Muscle of back (tissue), 11 donors: Measurements from ENCODE around the gene RIT2. TPM values are rescaled to one million over a fixed set of nuclear protein-coding genes. Genes with fewer than 3 reads are reported as not detected.
"Not testable (repeated sequence)": the region's sequence is repeated elsewhere in the genome, so short reads cannot be mapped to it uniquely, and the experiment has no call there.

Experiments
- DNase-seq, 3 donors: peaks; one replicate each; pipeline versions ENCODE4 v3.0.0 to v3.0.0-alpha.2; 2013
- polyA plus RNA-seq, 10 donors: library from polyadenylated mRNA; unstranded; fragments of 120-200 nt; gene quantifications; one replicate each; pipeline ENCODE4 v1.2.1, GENCODE V29; 2013; ENCODE audit not compliant: insufficient read length in 10 of 10

Gene RIT2
- polyA plus RNA-seq, 10 donors = not detected

DNA sequence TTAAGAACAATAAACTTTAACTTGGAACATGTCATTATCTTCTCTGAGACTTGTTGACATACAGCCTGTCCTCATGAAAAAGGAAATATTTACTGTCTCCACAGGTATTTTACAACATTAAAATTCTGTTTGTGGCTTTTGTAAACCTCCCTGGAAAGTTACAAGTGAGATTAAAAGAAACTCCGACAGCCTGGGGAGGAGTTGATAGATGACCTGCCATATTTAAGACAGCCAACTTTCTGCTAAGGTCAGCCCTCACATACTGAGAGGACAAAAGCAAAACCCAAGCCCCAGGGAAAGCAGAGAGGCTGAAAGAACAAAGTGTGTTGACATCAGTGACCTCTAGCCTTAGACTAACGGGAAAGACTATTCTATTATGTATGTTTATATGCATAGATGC, 350.2 kb downstream of the RIT2 start:
- no peak for DNase-seq

- DNase-seq = no peak
Measured at GRCh38 chr18:42760290-42760689, 355.2 kb downstream of the RIT2 start.

- DNase-seq = no peak
Measured at GRCh38 chr18:42758852-42759251, 356.6 kb downstream of the RIT2 start.

DNA sequence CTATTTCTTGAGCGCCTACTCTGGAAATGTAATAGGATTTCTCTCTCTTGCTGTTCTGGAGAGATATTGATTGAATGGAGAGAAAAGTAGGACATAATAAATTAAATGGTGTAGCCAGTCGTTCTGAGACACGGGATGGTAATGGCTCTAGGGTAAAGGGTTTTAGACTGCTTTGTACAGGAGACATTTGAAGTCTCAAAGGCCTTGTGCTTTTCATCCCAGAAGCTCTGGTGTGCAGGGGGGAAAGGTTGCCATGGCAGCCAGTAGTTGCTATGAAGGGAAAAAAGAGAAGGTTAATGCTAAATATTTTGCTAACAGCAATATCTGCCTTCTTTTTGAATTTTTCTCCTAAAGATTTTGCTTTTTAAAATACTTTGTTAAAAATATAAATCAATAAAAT, 359.3 kb downstream of the RIT2 start:
- no peak for DNase-seq

DNA sequence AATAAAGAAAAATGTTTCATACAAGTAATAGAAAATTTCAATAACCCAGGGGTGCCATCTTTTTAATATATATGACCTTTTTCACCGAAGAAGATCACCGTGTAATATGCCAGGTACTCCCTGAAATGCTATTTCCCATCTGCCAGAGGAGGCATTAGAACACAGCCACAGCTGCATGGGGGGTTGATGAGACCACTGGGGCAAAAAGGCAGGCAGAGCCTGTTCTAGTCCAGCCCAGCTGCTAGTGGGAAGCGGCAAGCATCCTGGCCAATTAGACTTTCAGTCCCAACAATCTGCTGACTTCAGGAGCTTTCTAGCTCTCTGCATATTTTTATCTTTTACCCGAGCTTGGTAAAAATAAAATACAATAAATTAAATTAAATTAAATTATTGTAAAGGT, 362.6 kb downstream of the RIT2 start:
- no peak for DNase-seq

GRCh38 chr18:42746794-42747193, 368.7 kb downstream of the RIT2 start:
- no peak for DNase-seq

- no peak for DNase-seq
Measured at GRCh38 chr18:42745931-42746330, 369.6 kb downstream of the RIT2 start.

- DNase-seq = no peak
Measured at GRCh38 chr18:42745171-42745570, 370.3 kb downstream of the RIT2 start.

DNA sequence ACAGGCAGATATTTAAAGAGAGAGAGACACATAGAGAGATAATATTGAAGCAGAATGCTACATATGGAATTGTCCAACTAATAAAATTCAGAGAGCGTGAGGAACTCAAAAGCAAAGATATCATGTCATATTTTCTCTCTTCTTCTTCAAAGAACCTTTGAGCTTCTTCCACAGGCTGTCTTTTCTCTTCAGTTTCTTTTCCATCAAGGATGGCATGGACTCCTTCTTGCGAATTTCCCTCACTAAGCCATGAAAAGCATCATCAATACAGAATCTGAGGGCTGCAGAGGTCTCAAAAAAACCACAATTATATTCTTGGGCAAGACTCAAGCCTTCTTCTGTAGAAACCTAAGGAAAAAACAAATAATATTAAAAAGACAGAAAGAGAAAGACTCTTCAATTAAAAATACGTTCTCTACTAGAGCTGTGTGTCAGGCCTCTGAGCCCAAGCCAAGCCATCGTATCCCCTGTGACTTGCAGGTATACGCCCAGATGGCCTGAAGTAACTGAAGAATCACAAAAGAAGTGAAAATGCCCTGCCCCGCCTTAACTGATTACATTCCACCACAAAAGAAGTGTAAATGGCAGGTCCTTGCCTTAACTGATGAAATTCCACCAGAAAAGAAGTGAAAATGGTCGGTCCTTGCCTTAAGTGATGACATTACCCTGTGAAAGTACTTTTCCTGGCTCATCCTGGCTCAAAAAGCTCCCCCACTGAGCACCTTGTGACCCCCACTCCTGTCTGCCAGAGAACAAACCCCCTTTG, 371.9 kb downstream of the RIT2 start:
- DNase-seq = no peak

- DNase-seq = peak in 1 of 3 donors; percentile 32
Measured at GRCh38 chr18:42742969-42743368, 372.5 kb downstream of the RIT2 start.

DNA sequence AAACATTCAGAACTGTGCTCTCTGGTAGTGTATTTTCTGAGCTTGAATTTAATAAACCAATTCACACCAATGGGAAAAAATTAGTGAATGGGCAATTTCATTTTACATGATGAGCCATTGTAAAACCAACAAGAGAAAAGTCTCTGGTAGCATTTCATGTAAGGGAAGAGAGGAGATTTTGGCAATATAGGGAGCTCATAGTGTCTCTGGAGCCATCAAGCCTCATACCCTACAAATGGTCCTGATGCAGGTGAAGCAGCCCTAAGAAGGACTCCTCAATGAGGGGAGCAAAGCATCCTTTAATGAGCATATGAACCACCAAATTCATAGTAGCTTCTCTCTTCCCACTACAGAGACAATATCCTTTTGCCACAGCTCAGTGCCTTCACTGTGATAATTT, 373.0 kb downstream of the RIT2 start:
- no peak for DNase-seq

- DNase-seq = not testable (repeated sequence)
Measured at GRCh38 chr18:42741805-42742347, 373.6 kb downstream of the RIT2 start.

GRCh38 chr18:42741299-42741698, 374.2 kb downstream of the RIT2 start:
- DNase-seq = not testable (repeated sequence)

DNA sequence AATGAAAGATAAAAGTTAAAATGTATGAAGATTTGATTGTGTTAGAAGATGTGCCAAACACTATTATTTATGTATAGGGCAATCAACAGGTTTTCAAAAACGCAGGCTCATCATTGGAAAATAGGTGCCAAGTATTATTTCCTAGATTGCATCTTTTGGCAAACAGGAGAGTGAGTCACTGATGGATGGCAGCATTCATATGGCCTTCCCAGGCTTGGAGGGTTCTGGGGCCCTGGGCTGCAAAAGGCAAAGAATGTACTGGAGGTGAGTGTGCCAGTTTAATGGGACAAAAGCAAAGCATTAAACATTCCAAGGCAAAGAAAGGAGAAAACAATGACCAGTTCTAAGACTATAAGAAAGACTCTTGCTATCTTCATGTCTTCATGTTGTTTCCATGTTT, 379.4 kb downstream of the RIT2 start:
- DNase-seq = no peak

DNA sequence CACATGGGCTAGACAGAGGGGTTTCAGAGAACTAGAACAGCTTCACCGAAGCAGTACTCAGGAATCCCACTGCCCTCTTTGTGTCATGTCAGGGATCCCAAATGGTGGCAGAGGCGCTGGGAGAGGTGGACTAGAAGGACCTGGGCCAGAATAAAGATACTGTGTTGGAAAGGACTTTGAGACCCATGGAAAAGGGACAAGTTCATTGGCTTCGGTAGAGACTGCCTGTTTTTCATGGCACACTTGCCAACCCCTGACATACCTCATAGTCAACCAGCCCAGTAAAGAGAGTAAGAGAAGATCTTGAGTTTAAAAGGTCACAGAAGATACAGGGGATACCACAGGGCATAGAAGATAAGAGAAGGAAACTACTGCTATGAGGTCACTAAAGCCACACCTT, 381.0 kb downstream of the RIT2 start:
- no peak for DNase-seq

- peak in 2 of 3 donors; percentile 7 to 16 for DNase-seq
Measured at GRCh38 chr18:42730272-42730671, 385.2 kb downstream of the RIT2 start.

DNA sequence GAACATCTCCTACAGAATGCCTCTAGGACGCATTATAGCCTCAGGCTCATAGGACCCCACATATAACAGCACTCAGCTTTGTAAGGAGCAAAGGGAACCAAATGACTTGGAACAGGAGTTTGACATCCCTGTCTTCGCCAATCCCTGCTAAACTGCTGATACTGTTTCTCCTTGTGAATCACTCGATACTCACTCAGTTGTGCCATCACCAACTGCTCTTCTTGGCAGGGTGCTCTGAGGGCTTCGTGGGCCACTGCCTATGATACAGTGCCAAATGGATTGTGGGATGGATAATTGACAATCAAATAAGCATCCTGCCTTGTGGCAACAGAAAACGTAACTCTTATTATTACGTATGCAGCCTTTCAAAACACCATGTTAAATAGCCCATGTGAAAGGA, 396.3 kb downstream of the RIT2 start:
- no peak for DNase-seq

- DNase-seq = no peak
Measured at GRCh38 chr18:42712065-42712464, 403.4 kb downstream of the RIT2 start.

GRCh38 chr18:42707080-42707479, 408.4 kb downstream of the RIT2 start:
- DNase-seq = no peak

- peak in 2 of 3 donors; percentile 1 to 5 for DNase-seq
Measured at GRCh38 chr18:42706618-42707017, 408.9 kb downstream of the RIT2 start.

GRCh38 chr18:42706029-42706608, 409.4 kb downstream of the RIT2 start:
- DNase-seq = no peak
